Left renal cortex interstitium (tissue), 4 donors: Measurements from ENCODE around the gene BCAS3. TPM values are rescaled to one million over a fixed set of nuclear protein-coding genes. Genes with fewer than 3 reads are reported as not detected.

Experiments used
- DNase-seq, 4 donors: peaks; one replicate each; pipeline ENCODE4 v3.0.0-alpha.2; 2013; ENCODE audit warnings: low read depth in 4 of 4, low spot score in 2 of 4, missing footprints in 1 of 4
- polyA plus RNA-seq, 4 donors: library from polyadenylated mRNA; unstranded; fragments of 120-200 nt; gene quantifications; one replicate each; pipeline ENCODE4 v1.2.1, GENCODE V29; 2013; ENCODE audit not compliant: insufficient read length in 4 of 4

Gene BCAS3
- polyA plus RNA-seq, 4 donors, result 28.0 to 30.8 (median 29.6) TPM

- no peak for DNase-seq
Observed at GRCh38 chr17:61175298-61176142, 497.9 kb downstream of the BCAS3 start.

GRCh38 chr17:61177351-61177750, 499.7 kb downstream of the BCAS3 start:
- no peak for DNase-seq

GRCh38 chr17:61178284-61178683, 500.6 kb downstream of the BCAS3 start:
- no peak for DNase-seq

GRCh38 chr17:61179380-61179806, 501.7 kb downstream of the BCAS3 start:
- DNase-seq, result no peak

- no peak for DNase-seq
Observed at GRCh38 chr17:61183793-61184192, 506.1 kb downstream of the BCAS3 start.

GRCh38 chr17:61185385-61185784, 507.7 kb downstream of the BCAS3 start:
- DNase-seq, result no peak

GRCh38 chr17:61187038-61187437, 509.4 kb downstream of the BCAS3 start:
- DNase-seq, result no peak

- DNase-seq, result no peak
Observed at GRCh38 chr17:61188081-61188480, 510.4 kb downstream of the BCAS3 start.

- DNase-seq, result no peak
Observed at GRCh38 chr17:61189968-61190367, 512.3 kb downstream of the BCAS3 start.

- DNase-seq, result no peak
Observed at GRCh38 chr17:61196302-61196704, 518.7 kb downstream of the BCAS3 start.

- no peak for DNase-seq
Observed at GRCh38 chr17:61196799-61197198, 519.1 kb downstream of the BCAS3 start.

GRCh38 chr17:61199431-61200338, 522.0 kb downstream of the BCAS3 start:
- DNase-seq, result no peak

GRCh38 chr17:61200339-61200715, 522.7 kb downstream of the BCAS3 start:
- no peak for DNase-seq

- DNase-seq, result no peak
Observed at GRCh38 chr17:61201211-61201610, 523.6 kb downstream of the BCAS3 start.

- no peak for DNase-seq
Observed at GRCh38 chr17:61202564-61202963, 524.9 kb downstream of the BCAS3 start.

- no peak for DNase-seq
Observed at GRCh38 chr17:61203671-61204131, 526.0 kb downstream of the BCAS3 start.

GRCh38 chr17:61204456-61204855, 526.8 kb downstream of the BCAS3 start:
- DNase-seq, result no peak

GRCh38 chr17:61205401-61205800, 527.8 kb downstream of the BCAS3 start:
- no peak for DNase-seq

- DNase-seq, result no peak
Observed at GRCh38 chr17:61205931-61206330, 528.3 kb downstream of the BCAS3 start.

- DNase-seq, result no peak
Observed at GRCh38 chr17:61206922-61207321, 529.3 kb downstream of the BCAS3 start.

- DNase-seq, result no peak
Observed at GRCh38 chr17:61208301-61209105, 530.9 kb downstream of the BCAS3 start.
